Amygdala (tissue), 56 donors: ENCODE data around the gene NUDT3.
"Not testable (repeated sequence)": the region's sequence is repeated elsewhere in the genome, so short reads cannot be mapped to it uniquely, and the experiment has no call there.

Source experiments
- DNase-seq, 56 donors: peaks; one replicate each; lab custom pipeline; 2025; lab: John Stamatoyannopoulos, UW

NUDT3 gene

GRCh38 chr6:34324738-34325444, 67.6 kb downstream of the NUDT3 start:
- DNase-seq: peak in 3 of 56 donors; percentile 24 to 40 (median 32)

GRCh38 chr6:34324221-34324620, 68.2 kb downstream of the NUDT3 start:
- DNase-seq: not testable (repeated sequence)

- DNase-seq: no peak
Observed at GRCh38 chr6:34323300-34323699, 69.2 kb downstream of the NUDT3 start.

- no peak for DNase-seq
Observed at GRCh38 chr6:34322732-34323131, 69.7 kb downstream of the NUDT3 start.

GRCh38 chr6:34321821-34322220, 70.6 kb downstream of the NUDT3 start:
- no peak for DNase-seq

GRCh38 chr6:34319471-34319885, 73.0 kb downstream of the NUDT3 start:
- DNase-seq: no peak

GRCh38 chr6:34318499-34319470, 73.7 kb downstream of the NUDT3 start:
- no peak for DNase-seq

- no peak for DNase-seq
Observed at GRCh38 chr6:34317882-34318498, 74.5 kb downstream of the NUDT3 start.

GRCh38 chr6:34317172-34317477, 75.3 kb downstream of the NUDT3 start:
- no peak for DNase-seq

- no peak for DNase-seq
Observed at GRCh38 chr6:34316431-34317171, 75.9 kb downstream of the NUDT3 start.

GRCh38 chr6:34315780-34316179, 76.7 kb downstream of the NUDT3 start:
- DNase-seq: peak in 1 of 56 donors; percentile 27

GRCh38 chr6:34315256-34315655, 77.2 kb downstream of the NUDT3 start:
- no peak for DNase-seq

GRCh38 chr6:34312259-34312658, 80.2 kb downstream of the NUDT3 start:
- DNase-seq: no peak

- no peak for DNase-seq
Observed at GRCh38 chr6:34310817-34311216, 81.7 kb downstream of the NUDT3 start.

- DNase-seq: no peak
Observed at GRCh38 chr6:34308483-34308882, 84.0 kb downstream of the NUDT3 start.

- DNase-seq: peak in 3 of 56 donors; percentile 11 to 18 (median 15)
Observed at GRCh38 chr6:34305982-34306708, 86.3 kb downstream of the NUDT3 start.

GRCh38 chr6:34305497-34305896, 87.0 kb downstream of the NUDT3 start:
- DNase-seq: no peak

- DNase-seq: no peak
Observed at GRCh38 chr6:34304164-34304563, 88.3 kb downstream of the NUDT3 start.

- DNase-seq: no peak
Observed at GRCh38 chr6:34302929-34303328, 89.5 kb downstream of the NUDT3 start.

- peak in 2 of 56 donors; percentile 17 to 59 for DNase-seq
Observed at GRCh38 chr6:34301408-34301807, 91.1 kb downstream of the NUDT3 start.
